HG03354 (cell line): ENCODE measurements around the gene MS4A10.
"Not testable (repeated sequence)": the region's sequence is repeated elsewhere in the genome, so short reads cannot be mapped to it uniquely, and the experiment has no call there.

ENCODE experiments used
- ATAC-seq: cut with Tn5 transposase; IDR thresholded peaks from one replicate; pipeline ENCODE4 v1.9.1; 2021; ENCODE audit warnings: mild to moderate bottlenecking; ENCODE audit not compliant: unreplicated experiment, poor library complexity, severe bottlenecking

MS4A10 gene

GRCh38 chr11:60814112-60814511 lies 29.0 kb downstream of the MS4A10 start:
- ATAC-seq: no peak

GRCh38 chr11:60816590-60817157 lies 31.5 kb downstream of the MS4A10 start:
- ATAC-seq: no peak

GRCh38 chr11:60818057-60818456 lies 32.9 kb downstream of the MS4A10 start:
- ATAC-seq: no peak

- ATAC-seq: no peak
These were observed 36.9 kb downstream of the MS4A10 start for GRCh38 chr11:60821827-60822599.

- not testable (repeated sequence) for ATAC-seq
These were observed 38.7 kb downstream of the MS4A10 start for GRCh38 chr11:60823745-60824306.

GRCh38 chr11:60825118-60825517 lies 40.0 kb downstream of the MS4A10 start:
- no peak for ATAC-seq

- no peak for ATAC-seq
These were observed 40.7 kb downstream of the MS4A10 start for GRCh38 chr11:60825790-60826189.

- no peak for ATAC-seq
These were observed 45.5 kb downstream of the MS4A10 start for GRCh38 chr11:60830478-60831142.

- ATAC-seq: peak; percentile 85
These were observed 46.0 kb downstream of the MS4A10 start for GRCh38 chr11:60831143-60831500.

- ATAC-seq: no peak
These were observed 46.5 kb downstream of the MS4A10 start for GRCh38 chr11:60831501-60832079.

GRCh38 chr11:60834742-60835533 lies 49.8 kb downstream of the MS4A10 start:
- no peak for ATAC-seq

GRCh38 chr11:60835534-60835846 lies 50.4 kb downstream of the MS4A10 start:
- no peak for ATAC-seq

- ATAC-seq: no peak
These were observed 51.9 kb downstream of the MS4A10 start for GRCh38 chr11:60836866-60837515.

- ATAC-seq: no peak
These were observed 53.0 kb downstream of the MS4A10 start for GRCh38 chr11:60838132-60838531.

GRCh38 chr11:60840470-60841430 lies 55.6 kb downstream of the MS4A10 start:
- ATAC-seq: no peak

GRCh38 chr11:60841797-60842667 lies 56.9 kb downstream of the MS4A10 start, which contains the start of gene CCDC86:
Gene CCDC86, plus strand, starts transcription at chr11:60842113. Its CDS starts 12 bp downstream, at chr11:60842125.
- peak; percentile 88 for ATAC-seq
